AG08395 (cell line): ENCODE results near the gene TGIF2LX.
"Not testable (repeated sequence)": the region's sequence is repeated elsewhere in the genome, so short reads cannot be mapped to it uniquely, and the experiment has no call there.

Source experiments
- DNase-seq: peaks from one replicate; pipeline ENCODE4 v3.0.0; 2012; ENCODE audit warnings: mixed read lengths, low spot score

Gene TGIF2LX

DNA sequence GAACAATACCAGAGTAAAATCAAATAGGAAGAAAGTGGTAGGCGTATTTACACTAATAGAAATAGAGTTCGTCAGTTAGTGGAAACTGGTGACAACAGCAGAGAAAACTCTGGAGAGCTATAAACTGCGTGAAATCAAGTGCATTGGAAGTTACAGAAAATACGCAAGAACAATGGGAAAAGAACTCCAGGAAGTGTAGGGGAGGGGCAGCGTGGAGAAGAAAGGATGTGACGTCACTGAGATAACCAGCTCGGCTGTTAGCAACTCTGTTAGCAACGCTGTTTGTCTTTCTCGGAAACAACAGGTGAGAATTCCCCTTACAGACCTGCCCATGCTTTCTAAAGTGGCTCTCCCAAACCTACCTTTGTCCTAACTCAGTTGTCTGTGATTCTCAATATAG is at the start of gene TGIF2LX:
TGIF2LX (plus strand) TSS at position 244 of the 400 bp plus-strand sequence. CDS start 178 bp downstream, outside the sequence.
- not testable (repeated sequence) for DNase-seq

DNA sequence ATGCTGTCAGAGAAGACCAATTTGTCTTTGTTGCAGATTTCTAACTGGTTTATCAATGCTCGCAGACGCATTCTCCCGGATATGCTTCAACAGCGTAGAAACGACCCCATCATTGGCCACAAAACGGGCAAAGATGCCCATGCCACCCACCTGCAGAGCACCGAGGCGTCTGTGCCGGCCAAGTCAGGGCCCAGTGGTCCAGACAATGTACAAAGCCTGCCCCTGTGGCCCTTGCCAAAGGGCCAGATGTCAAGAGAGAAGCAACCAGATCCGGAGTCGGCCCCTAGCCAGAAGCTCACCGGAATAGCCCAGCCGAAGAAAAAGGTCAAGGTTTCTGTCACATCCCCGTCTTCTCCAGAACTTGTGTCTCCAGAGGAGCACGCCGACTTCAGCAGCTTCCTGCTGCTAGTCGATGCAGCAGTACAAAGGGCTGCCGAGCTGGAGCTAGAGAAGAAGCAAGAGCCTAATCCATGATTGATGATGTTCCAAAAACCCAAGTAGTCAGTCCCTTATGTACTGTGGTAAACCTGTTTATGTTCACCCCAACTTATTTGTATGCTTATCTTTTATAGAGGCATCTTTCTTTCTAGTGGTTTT is 728 bp downstream of the TGIF2LX start:
- not testable (repeated sequence) for DNase-seq

DNA sequence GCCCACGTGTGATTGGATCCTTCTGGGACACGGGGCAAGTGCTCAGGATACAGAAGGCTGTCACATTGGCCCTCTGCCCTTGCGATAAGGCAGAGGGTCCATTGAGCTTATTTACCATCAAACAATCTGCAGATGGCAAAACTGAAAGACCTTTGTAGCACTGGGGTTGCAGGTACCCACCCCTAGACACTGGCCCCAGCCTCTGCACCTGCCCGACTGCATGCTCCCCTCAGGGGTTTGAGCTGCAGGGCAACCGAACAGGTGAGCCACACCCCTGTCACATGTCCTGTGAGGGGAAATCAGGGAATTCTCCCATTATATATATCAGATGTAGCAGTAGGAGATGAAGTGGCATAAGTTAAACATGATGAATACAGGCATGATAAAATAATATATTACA is 21.4 kb downstream of the TGIF2LX start:
- DNase-seq = not testable (repeated sequence)

DNA sequence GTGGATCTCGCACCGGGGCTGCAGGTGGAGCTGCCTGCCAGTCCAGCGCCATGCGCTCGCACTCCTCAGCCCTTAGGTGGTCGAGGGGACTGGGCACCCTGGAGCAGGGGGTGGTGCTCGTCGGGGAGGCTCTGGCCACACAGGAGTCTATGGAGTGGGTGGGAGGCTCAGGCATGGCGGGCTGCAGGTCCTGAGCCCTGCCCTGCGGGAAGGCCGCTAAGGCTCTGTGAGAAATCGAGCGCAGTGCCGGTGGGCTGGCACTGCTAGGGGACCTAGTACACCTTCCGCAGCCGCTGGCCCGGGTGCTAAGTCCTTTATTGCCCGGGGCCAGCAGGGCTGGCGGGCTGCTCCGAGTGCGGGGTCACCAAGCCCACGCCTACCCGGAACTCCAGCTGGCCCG is 43.9 kb downstream of the TGIF2LX start:
- DNase-seq = not testable (repeated sequence)
